GM12874 (cell line): Measurements from ENCODE around the gene SEMA3F.

ENCODE experiments used
- TF ChIP-seq, protein P1 (sequence below): IDR thresholded peaks from 2 replicates; pipeline ENCODE4 v1.5.1; 2011; ENCODE audit warnings: low read depth, mild to moderate bottlenecking, control low read depth, low read length, moderate library complexity; ENCODE audit not compliant: insufficient read depth

Gene SEMA3F

DNA sequence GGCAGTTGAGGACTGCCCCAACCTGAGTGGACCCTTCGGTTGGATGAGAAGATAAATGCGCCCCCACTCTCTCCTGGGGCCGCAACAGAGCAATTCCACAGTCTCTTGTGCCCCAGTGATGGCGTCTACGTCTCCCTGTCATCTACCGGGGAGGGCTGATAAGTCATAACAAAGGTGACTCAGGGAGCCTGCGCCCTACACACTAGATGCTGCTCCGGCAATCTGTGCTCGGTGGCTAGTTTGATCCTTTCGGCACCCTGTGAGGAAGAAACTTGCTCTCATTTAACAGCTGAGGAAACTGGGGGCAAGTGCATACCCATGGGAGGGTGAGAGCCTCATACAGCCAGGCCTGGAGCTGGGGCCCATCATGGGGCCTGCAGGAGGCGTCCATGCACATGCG, 14.1 kb upstream of the SEMA3F start:
- TF ChIP-seq, protein P1, sequence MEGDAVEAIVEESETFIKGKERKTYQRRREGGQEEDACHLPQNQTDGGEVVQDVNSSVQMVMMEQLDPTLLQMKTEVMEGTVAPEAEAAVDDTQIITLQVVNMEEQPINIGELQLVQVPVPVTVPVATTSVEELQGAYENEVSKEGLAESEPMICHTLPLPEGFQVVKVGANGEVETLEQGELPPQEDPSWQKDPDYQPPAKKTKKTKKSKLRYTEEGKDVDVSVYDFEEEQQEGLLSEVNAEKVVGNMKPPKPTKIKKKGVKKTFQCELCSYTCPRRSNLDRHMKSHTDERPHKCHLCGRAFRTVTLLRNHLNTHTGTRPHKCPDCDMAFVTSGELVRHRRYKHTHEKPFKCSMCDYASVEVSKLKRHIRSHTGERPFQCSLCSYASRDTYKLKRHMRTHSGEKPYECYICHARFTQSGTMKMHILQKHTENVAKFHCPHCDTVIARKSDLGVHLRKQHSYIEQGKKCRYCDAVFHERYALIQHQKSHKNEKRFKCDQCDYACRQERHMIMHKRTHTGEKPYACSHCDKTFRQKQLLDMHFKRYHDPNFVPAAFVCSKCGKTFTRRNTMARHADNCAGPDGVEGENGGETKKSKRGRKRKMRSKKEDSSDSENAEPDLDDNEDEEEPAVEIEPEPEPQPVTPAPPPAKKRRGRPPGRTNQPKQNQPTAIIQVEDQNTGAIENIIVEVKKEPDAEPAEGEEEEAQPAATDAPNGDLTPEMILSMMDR = no peak

DNA sequence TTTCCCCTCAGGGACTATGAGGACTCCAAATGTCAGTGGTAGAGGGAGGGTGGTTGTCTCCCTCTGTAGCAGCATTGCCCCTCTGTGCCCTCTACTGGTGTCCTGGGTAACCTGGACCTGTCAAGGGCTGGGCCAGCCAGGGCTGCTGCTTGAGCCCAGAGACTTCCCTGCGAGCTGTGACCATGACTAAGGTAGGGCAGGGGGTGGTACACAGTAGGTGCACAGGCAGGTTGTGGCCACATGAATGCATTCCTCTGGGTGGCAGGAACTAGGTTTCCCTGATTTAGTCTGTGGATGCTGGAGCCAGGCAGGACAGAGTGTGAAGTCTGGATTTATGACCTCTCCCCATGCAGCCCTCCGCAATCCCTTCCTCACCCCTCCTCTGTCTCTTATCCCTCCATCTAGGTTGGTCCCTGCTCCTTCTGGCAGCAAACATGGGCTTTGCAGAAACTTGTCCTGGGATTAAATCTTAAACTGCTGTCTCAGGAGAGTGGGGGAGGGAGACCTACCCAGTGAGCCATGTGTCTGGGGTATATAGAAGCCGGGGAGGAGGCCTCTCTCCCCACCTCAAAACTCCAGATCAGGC, 8.7 kb upstream of the SEMA3F start:
- TF ChIP-seq, protein P1 = no peak

DNA sequence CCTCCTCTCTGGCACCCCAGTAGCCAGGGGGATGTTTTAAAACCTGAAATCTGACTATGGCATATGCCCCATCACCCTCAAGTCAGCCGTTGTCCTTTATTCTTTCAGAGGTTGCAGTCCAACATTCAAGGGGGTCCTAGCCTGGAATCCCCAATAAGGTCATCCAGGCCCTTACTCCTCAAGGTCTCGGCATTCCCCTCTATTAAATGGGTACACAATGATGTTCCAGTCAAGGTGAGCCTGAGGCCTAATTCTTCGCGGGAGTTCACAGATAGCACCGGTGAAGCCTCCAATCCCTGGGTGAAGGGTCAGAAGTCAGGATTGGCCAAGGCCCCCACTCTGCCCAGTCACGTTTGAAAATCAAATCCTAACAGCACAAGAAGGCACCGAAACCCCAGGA, 8.1 kb upstream of the SEMA3F start:
- TF ChIP-seq, protein P1 = no peak

GRCh38 chr3:50147447-50147846, 7.7 kb upstream of the SEMA3F start:
- TF ChIP-seq, protein P1 = no peak

DNA sequence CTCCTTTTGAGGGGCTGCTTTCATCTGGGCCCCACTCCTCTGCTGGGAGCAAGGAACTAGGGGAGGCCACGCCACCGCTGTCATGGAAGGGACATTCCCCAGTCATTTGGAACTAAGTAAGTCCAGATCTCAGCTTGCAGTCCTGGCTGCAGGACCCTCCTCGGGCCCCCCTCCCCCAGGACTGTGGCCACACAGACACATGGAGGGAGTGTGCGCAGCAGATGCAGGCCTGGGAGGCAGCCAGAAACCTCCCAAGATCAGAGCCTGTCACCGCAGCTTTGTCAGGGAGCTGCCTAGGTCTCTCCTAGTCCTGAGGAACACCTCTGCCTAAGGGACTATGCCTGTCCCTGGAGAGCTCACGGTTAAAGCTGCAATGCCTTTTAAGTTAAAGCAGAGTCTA, 7.3 kb upstream of the SEMA3F start:
- TF ChIP-seq, protein P1 = no peak

- TF ChIP-seq, protein P1 = no peak
These were observed 4.7 kb upstream of the SEMA3F start for GRCh38 chr3:50150404-50150750.

DNA sequence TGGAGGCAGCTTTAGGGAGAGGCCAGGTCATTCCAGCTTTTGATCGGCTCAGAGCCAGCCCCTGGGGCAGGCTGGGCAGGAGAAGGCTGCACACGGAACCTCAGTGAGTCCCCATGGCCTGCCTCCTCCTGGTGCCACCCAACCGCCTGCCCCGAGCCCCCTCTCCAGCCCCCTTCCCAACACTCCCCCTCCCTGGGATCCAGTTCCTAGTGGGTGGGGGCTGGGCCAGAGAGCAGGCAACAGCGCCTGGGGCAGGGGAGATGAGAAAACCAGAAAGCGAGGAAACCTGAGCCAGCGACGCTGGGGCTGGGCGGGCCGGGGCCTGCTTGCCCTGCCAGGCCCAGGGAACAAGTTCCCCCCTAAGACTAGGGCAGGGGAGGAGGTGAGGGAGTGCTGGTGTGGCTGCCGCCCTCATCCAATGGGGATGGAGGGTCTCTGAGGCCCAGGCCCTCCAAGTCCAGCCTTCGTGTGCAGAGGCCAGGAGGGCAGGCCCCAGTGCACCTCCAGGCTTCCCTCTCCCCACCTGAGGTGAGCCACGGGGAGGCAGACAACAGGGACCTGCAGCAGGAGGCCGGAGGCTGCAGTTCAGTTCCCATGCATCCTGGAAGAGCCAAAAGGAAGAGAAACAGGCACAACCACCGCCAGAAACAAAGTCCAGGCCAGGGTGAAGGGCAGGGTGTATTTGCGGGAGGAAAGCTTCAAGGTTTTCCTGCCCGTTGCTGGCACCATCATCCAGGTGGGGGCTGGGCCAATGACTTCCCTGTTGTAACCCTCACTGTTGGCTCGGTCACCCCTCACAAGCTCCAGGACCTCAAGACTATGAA, 4.0 kb upstream of the SEMA3F start:
- TF ChIP-seq, protein P1 = no peak
